ENCODE measurements around the gene ZNF816. TPM values are rescaled to one million over a fixed set of nuclear protein-coding genes. Genes with fewer than 3 reads are reported as not detected.

ZNF816 gene
- polyA plus RNA-seq, 1 donor from 2014 or later: 0.10 TPM

DNA sequence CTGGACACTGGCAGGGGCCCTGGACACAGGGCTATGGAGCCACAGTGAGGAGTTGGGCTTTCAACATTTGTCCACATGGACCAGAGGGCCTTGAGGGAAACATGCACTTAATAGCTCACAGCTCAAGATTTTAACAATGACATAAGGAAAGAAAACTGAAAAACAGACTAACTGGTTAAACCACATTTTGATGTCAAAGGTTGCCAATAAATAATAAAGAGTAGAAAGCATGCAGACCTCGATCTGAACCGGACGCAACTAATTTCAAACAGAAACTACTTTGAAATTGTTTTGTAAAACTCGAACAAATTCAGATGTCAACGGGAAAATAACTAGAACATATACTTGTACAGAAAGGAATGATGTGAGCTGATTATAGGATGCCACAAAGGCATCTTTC is 23.9 kb downstream of the ZNF816 start:
- no peak overlapping the region for H3K4me3 ChIP-seq (ENCODE audit: low read length)
- no peak overlapping the region for H3K9ac ChIP-seq (ENCODE audit: low read length)
- no peak overlapping the region for H3K4me2 ChIP-seq (ENCODE audit: low read length)
- H3K36me3 ChIP-seq (ENCODE audit: insufficient read depth, low read length): no peaks in the 10 kb centered on the region
- H4K20me1 ChIP-seq (ENCODE audit: insufficient read depth): no peaks in the 10 kb centered on the region
- TF ChIP-seq CTCF (IDR thresholded peaks at IDR 0.05; ENCODE audit: poor library complexity, severe bottlenecking): no peak
- TF ChIP-seq REST (IDR thresholded peaks at IDR 0.05; ENCODE audit: borderline replicate concordance): no peak
- TF ChIP-seq RAD21 (conservative IDR thresholded peaks at IDR 0.05): no peak
- TF ChIP-seq MXI1 (conservative IDR thresholded peaks at IDR 0.05; ENCODE audit: poor library complexity, severe bottlenecking): no peak
- TF ChIP-seq SMC3 (conservative IDR thresholded peaks at IDR 0.05; ENCODE audit: poor library complexity): no peak
- TF ChIP-seq EZH2 (IDR thresholded peaks at IDR 0.05; ENCODE audit: borderline replicate concordance, insufficient read depth, low read length, poor library complexity, severe bottlenecking): no peak
- TF ChIP-seq EP300 (conservative IDR thresholded peaks at IDR 0.05; ENCODE audit: poor library complexity, severe bottlenecking): no peak
- no peak for TF ChIP-seq POLR2AphosphoS5 (IDR thresholded peaks at IDR 0.05)
- no peak for TF ChIP-seq TAF1 (IDR thresholded peaks at IDR 0.05; ENCODE audit: low read depth)
- no peak overlapping the region for H3K27ac ChIP-seq (ENCODE audit: low read length)
- no peaks in the 10 kb centered on the region for H3F3A ChIP-seq (ENCODE audit: insufficient read depth, low read length, poor library complexity, severe bottlenecking)
- H2AFZ ChIP-seq (ENCODE audit: low read depth, low read length): no peak overlapping the region
- H3K9me3 ChIP-seq (ENCODE audit: low read length): no peaks in the 10 kb centered on the region
- no peaks in the 10 kb centered on the region for H3K9me2 ChIP-seq (ENCODE audit: insufficient read depth, low read length)
- no peaks in the 10 kb centered on the region for H3K79me2 ChIP-seq (replicated peaks; ENCODE audit: insufficient read depth, low read length)
- no peaks in the 10 kb centered on the region for H3K27me3 ChIP-seq (ENCODE audit: insufficient read depth, low read depth, low read length)

GRCh38 chr19:52936954-52937325 is 25.7 kb downstream of the ZNF816 start:
- no peaks in the 10 kb centered on the region for H4K20me1 ChIP-seq (ENCODE audit: insufficient read depth)
- no peak overlapping the region for H3K4me3 ChIP-seq (ENCODE audit: low read length)
- no peak overlapping the region for H3K27ac ChIP-seq (ENCODE audit: low read length)
- no peaks in the 10 kb centered on the region for H3K9me2 ChIP-seq (ENCODE audit: insufficient read depth, low read length)
- H3K9ac ChIP-seq (ENCODE audit: low read length): no peak overlapping the region
- no peaks in the 10 kb centered on the region for H3K36me3 ChIP-seq (ENCODE audit: insufficient read depth, low read length)
- no peaks in the 10 kb centered on the region for H3K27me3 ChIP-seq (ENCODE audit: insufficient read depth, low read depth, low read length)
- H2AFZ ChIP-seq (ENCODE audit: low read depth, low read length): no peak overlapping the region
- no peaks in the 10 kb centered on the region for H3K9me3 ChIP-seq (ENCODE audit: low read length)
- H3K4me2 ChIP-seq (ENCODE audit: low read length): no peak overlapping the region
- TF ChIP-seq POLR2AphosphoS5 (IDR thresholded peaks at IDR 0.05) (no peak), TAF1 (IDR thresholded peaks at IDR 0.05; ENCODE audit: low read depth) (no peak), EP300 (conservative IDR thresholded peaks at IDR 0.05; ENCODE audit: poor library complexity, severe bottlenecking) (no peak), SMC3 (conservative IDR thresholded peaks at IDR 0.05; ENCODE audit: poor library complexity) (no peak), RAD21 (conservative IDR thresholded peaks at IDR 0.05) (no peak)
- no peaks in the 10 kb centered on the region for H3K79me2 ChIP-seq (replicated peaks; ENCODE audit: insufficient read depth, low read length)
- no peaks in the 10 kb centered on the region for H3F3A ChIP-seq (ENCODE audit: insufficient read depth, low read length, poor library complexity, severe bottlenecking)
